Neural crest cell (in vitro differentiated cells): ENCODE data around the gene CABP5. TPM values are rescaled to one million over a fixed set of nuclear protein-coding genes. Genes with fewer than 3 reads are reported as not detected.

ENCODE experiments used
- DNase-seq: peaks from one replicate; pipeline ENCODE4 v3.0.0; 2021; ENCODE audit warnings: low read depth, mixed read lengths, low spot score
- H3K27ac Mint-ChIP-seq: one replicate; pipeline ENCODE4 v1.8.0; 2021; ENCODE audit warnings: mild to moderate bottlenecking, mixed read lengths; ENCODE audit not compliant: unreplicated experiment
- H3K27me3 Mint-ChIP-seq: 2 replicates; pipeline ENCODE4 v1.8.0; 2021; ENCODE audit warnings: low read depth, mild to moderate bottlenecking, mixed read lengths
- H3K36me3 Mint-ChIP-seq: 2 replicates; pipeline ENCODE4 v1.8.0; 2021; ENCODE audit warnings: low read depth, mild to moderate bottlenecking, mixed read lengths
- H3K4me1 Mint-ChIP-seq: 2 replicates; pipeline ENCODE4 v1.8.0; 2021; ENCODE audit warnings: mixed read lengths
- H3K4me3 Mint-ChIP-seq: one replicate; pipeline ENCODE4 v1.8.0; 2021; ENCODE audit warnings: mild to moderate bottlenecking, mixed read lengths
- H3K9me3 Mint-ChIP-seq: 2 replicates; pipeline ENCODE4 v1.8.0; 2021; ENCODE audit warnings: mixed read lengths
- CTCF ChIP-seq: fragments of 200-600 bp; sonication (generic); conservative IDR thresholded peaks from 2 replicates; pipeline ENCODE4 v1.5.0; 2021; ENCODE audit warnings: antibody characterized with exemption, mild to moderate bottlenecking
- total RNA-seq: library from RNA; stranded (reverse); gene quantifications from 2 replicates; pipeline ENCODE4 v1.2.1, GENCODE V29; 2021

The CABP5 gene
- total RNA-seq, 1 donor from 2014 or later: not detected

GRCh38 chr19:48059331-48059730 lies 15.5 kb upstream of the CABP5 start:
- no peaks in the 10 kb centered on the region for H3K9me3 Mint-ChIP-seq
- TF ChIP-seq CTCF: no peak
- no peaks in the 10 kb centered on the region for H3K36me3 Mint-ChIP-seq
- H3K4me1 Mint-ChIP-seq: no peaks in the 10 kb centered on the region
- peaks cover 14% of the 10 kb centered on the region for H3K27me3 Mint-ChIP-seq
- H3K4me3 Mint-ChIP-seq: no peak overlapping the region
- no peak for DNase-seq
- no peak overlapping the region for H3K27ac Mint-ChIP-seq

GRCh38 chr19:48053856-48054255 lies 10.0 kb upstream of the CABP5 start:
- Mint-ChIP-seq H3K27ac (no peak overlapping the region), H3K9me3 (peaks cover 15% of the 10 kb centered on the region), H3K27me3 (no peaks in the 10 kb centered on the region), H3K4me3 (no peak overlapping the region), H3K36me3 (no peaks in the 10 kb centered on the region), H3K4me1 (no peaks in the 10 kb centered on the region)
- TF ChIP-seq CTCF: no peak
- DNase-seq: no peak

GRCh38 chr19:48053076-48053475 lies 9.2 kb upstream of the CABP5 start:
- H3K27me3 Mint-ChIP-seq: no peaks in the 10 kb centered on the region
- no peak for TF ChIP-seq CTCF
- H3K4me3 Mint-ChIP-seq: no peak overlapping the region
- no peak overlapping the region for H3K27ac Mint-ChIP-seq
- no peak for DNase-seq
- no peaks in the 10 kb centered on the region for H3K4me1 Mint-ChIP-seq
- no peaks in the 10 kb centered on the region for H3K36me3 Mint-ChIP-seq
- peaks cover 18% of the 10 kb centered on the region for H3K9me3 Mint-ChIP-seq

DNA sequence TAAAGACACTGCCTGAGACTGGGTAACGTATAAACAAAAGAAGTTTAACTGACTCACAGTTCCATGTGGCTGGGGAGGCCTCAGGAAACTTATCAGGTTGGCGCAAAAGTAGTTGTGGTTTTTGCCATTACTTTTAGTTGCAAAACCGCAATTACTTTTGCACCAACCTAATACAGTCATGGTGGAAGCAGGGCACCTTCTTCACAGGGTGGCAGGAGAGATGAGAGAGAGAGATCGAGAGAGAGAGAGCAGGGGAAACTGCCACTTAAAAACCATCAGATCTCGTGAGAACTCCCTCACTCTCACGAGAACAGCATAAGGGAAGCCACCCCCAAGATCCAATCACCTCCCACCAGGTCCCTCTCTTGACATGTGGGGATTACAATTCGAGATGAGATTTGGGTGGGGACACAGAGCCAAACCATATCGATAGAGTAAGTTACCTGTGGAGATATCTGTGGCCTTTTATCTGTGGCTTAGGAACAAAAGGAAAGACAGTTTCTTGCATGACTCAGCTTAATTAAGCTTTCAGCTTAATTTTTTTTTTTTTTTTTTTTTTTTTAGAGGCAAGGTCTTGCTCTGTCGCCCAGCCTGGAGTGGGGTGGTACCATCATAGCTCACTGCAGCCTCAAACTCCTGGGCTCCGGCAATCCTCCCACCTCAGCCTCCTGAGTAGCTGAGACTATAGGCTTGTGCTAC lies 7.6 kb upstream of the CABP5 start:
- no peak for TF ChIP-seq CTCF
- H3K27me3 Mint-ChIP-seq: peaks cover 2% of the 10 kb centered on the region
- H3K27ac Mint-ChIP-seq: no peak overlapping the region
- H3K4me1 Mint-ChIP-seq: no peaks in the 10 kb centered on the region
- peaks cover 21% of the 10 kb centered on the region for H3K9me3 Mint-ChIP-seq
- H3K36me3 Mint-ChIP-seq: peaks cover 2% of the 10 kb centered on the region
- DNase-seq: no peak
- no peak overlapping the region for H3K4me3 Mint-ChIP-seq

GRCh38 chr19:48044561-48044960 lies 682 bp upstream of the CABP5 start:
- peaks cover 22% of the 10 kb centered on the region for H3K9me3 Mint-ChIP-seq
- peaks cover 23% of the 10 kb centered on the region for H3K27me3 Mint-ChIP-seq
- no peaks in the 10 kb centered on the region for H3K4me1 Mint-ChIP-seq
- peaks cover 4% of the 10 kb centered on the region for H3K36me3 Mint-ChIP-seq
- no peak for DNase-seq
- no peak overlapping the region for H3K27ac Mint-ChIP-seq
- TF ChIP-seq CTCF: no peak
- H3K4me3 Mint-ChIP-seq: no peak overlapping the region
